HEK293 (cell line): ENCODE data around the gene CAMP.

Experiments
- CTCF ChIA-PET: fragments of 350-600 bp; formaldehyde crosslinking; extraction: SDS; loops from one replicate; lab custom pipeline; 2021; ENCODE audit warnings: antibody characterized with exemption; lab: Yijun Ruan, JAX
- POLR2A ChIA-PET: fragments of 300-600 bp; formaldehyde crosslinking; extraction: SDS; loops from one replicate; lab custom pipeline; 2020; ENCODE audit warnings: antibody characterized with exemption, inconsistent platforms; lab: Yijun Ruan, JAX
- H3K27ac ChIP-seq: fragments of 200-500 bp; sonication (Bioruptor generic); 2 replicates; pipeline ENCODE4 v1.5.1; 2014; ENCODE audit warnings: low read depth, low read length, control low read depth, inconsistent platforms; ENCODE audit errors: extremely low read depth
- H3K36me3 ChIP-seq, 2 experiments: fragments of 200-500 bp in 1 of 2; sonication (Bioruptor generic) in 1 of 2; 1 replicate in 1 of 2; 2 replicates in 1 of 2; pipeline ENCODE4 v1.5.1; 2014 to 2017; ENCODE audit warnings: inconsistent platforms in 2 of 2, low read length in 2 of 2; ENCODE audit not compliant: control insufficient read depth in 2 of 2, insufficient read depth in 1 of 2
- H3K4me1 ChIP-seq: fragments of 200-500 bp; sonication (Bioruptor generic); 2 replicates; pipeline ENCODE4 v1.5.1; 2014; ENCODE audit warnings: mild to moderate bottlenecking, low read length, inconsistent platforms; ENCODE audit not compliant: control insufficient read depth, insufficient read depth
- H3K4me3 ChIP-seq: 2 replicates; pipeline ENCODE4 v1.5.1; 2011; ENCODE audit warnings: low read depth, mild to moderate bottlenecking, control low read depth, low read length, moderate library complexity
- H3K9me3 ChIP-seq: fragments of 200-500 bp; sonication (Bioruptor generic); 2 replicates; pipeline ENCODE4 v1.5.1; 2014; ENCODE audit warnings: low read depth, low read length, inconsistent platforms; ENCODE audit not compliant: control insufficient read depth, insufficient read depth
- BCL11A ChIP-seq: fragments of 450-650 bp; formaldehyde crosslinking; IDR thresholded peaks from 2 replicates; pipeline ENCODE4 v1.5.1; 2016; ENCODE audit warnings: low read depth, missing biosample characterization, missing genetic modification characterization
- EGR2 ChIP-seq: fragments of 450-650 bp; formaldehyde crosslinking; IDR thresholded peaks from 2 replicates; pipeline ENCODE4 v1.5.1; 2016; ENCODE audit warnings: low read depth, missing biosample characterization, missing genetic modification characterization
- FEZF1 ChIP-seq: fragments of 450-650 bp; formaldehyde crosslinking; IDR thresholded peaks from 2 replicates; pipeline ENCODE4 v1.5.1; 2016; ENCODE audit warnings: missing biosample characterization, missing genetic modification characterization
- HOXA7 ChIP-seq: sonication (generic); formaldehyde crosslinking; IDR thresholded peaks from 2 replicates; pipeline ENCODE4 v1.8.1; 2022; ENCODE audit warnings: missing genetic modification reagents, borderline replicate concordance
- HOXC10 ChIP-seq: sonication (generic); formaldehyde crosslinking; IDR thresholded peaks from 2 replicates; pipeline ENCODE4 v1.8.1; 2023; ENCODE audit warnings: mild to moderate bottlenecking, missing genetic modification reagents
- MZF1 ChIP-seq: fragments of 450-650 bp; formaldehyde crosslinking; IDR thresholded peaks from 2 replicates; pipeline ENCODE4 v1.5.1; 2017; ENCODE audit warnings: missing biosample characterization, missing genetic modification characterization, borderline replicate concordance
- OVOL3 ChIP-seq: fragments of 450-650 bp; formaldehyde crosslinking; IDR thresholded peaks from 2 replicates; pipeline ENCODE4 v1.5.1; 2016; ENCODE audit warnings: missing biosample characterization, missing genetic modification characterization
- PRDM1 ChIP-seq: fragments of 450-650 bp; formaldehyde crosslinking; IDR thresholded peaks from 2 replicates; pipeline ENCODE4; 2016; ENCODE audit warnings: missing biosample characterization, missing genetic modification characterization
- RBAK ChIP-seq: fragments of 450-650 bp; formaldehyde crosslinking; IDR thresholded peaks from 2 replicates; pipeline ENCODE4 v1.5.1; 2016; ENCODE audit warnings: missing biosample characterization, missing genetic modification characterization
- REPIN1 ChIP-seq: fragments of 450-650 bp; formaldehyde crosslinking; IDR thresholded peaks from 2 replicates; pipeline ENCODE4 v1.5.1; 2017; ENCODE audit warnings: missing biosample characterization, missing genetic modification characterization, low read depth
- SCRT1 ChIP-seq: fragments of 450-650 bp; formaldehyde crosslinking; IDR thresholded peaks from 2 replicates; pipeline ENCODE4 v1.5.1; 2016; ENCODE audit warnings: missing biosample characterization, missing genetic modification characterization, borderline replicate concordance
- SP2 ChIP-seq: fragments of 450-650 bp; formaldehyde crosslinking; IDR thresholded peaks from 2 replicates; pipeline ENCODE4 v1.5.1; 2016; ENCODE audit warnings: missing biosample characterization, missing genetic modification characterization
- SP3 ChIP-seq: fragments of 450-650 bp; formaldehyde crosslinking; IDR thresholded peaks from 2 replicates; pipeline ENCODE4 v1.5.1; 2016; ENCODE audit warnings: missing biosample characterization, missing genetic modification characterization
- WT1 ChIP-seq: fragments of 450-650 bp; formaldehyde crosslinking; IDR thresholded peaks from 2 replicates; pipeline ENCODE4 v1.5.1; 2016; ENCODE audit warnings: missing biosample characterization, missing genetic modification characterization
- YY2 ChIP-seq: fragments of 450-650 bp; formaldehyde crosslinking; IDR thresholded peaks from 2 replicates; pipeline ENCODE4 v1.5.1; 2016; ENCODE audit warnings: missing biosample characterization, missing genetic modification characterization
- ZNF175 ChIP-seq: fragments of 450-650 bp; formaldehyde crosslinking; IDR thresholded peaks from 2 replicates; pipeline ENCODE4 v1.5.1; 2016; ENCODE audit warnings: missing biosample characterization, missing genetic modification characterization
- ZNF266 ChIP-seq: fragments of 450-650 bp; formaldehyde crosslinking; IDR thresholded peaks from 2 replicates; pipeline ENCODE4 v1.5.1; 2016; ENCODE audit warnings: missing biosample characterization, missing genetic modification characterization, low read depth
- ZNF324 ChIP-seq: fragments of 450-650 bp; formaldehyde crosslinking; IDR thresholded peaks from 2 replicates; pipeline ENCODE4 v1.5.1; 2016; ENCODE audit warnings: missing biosample characterization, missing genetic modification characterization
- ZNF335 ChIP-seq: fragments of 450-650 bp; formaldehyde crosslinking; conservative IDR thresholded peaks from 2 replicates; pipeline ENCODE4 v1.5.1; 2016; ENCODE audit warnings: missing biosample characterization, missing genetic modification characterization
- ZNF394 ChIP-seq: fragments of 450-650 bp; formaldehyde crosslinking; IDR thresholded peaks from 2 replicates; pipeline ENCODE4 v1.5.1; 2016; ENCODE audit warnings: missing biosample characterization, missing genetic modification characterization, mild to moderate bottlenecking, moderate library complexity, borderline replicate concordance
- ZNF473 ChIP-seq: fragments of 450-650 bp; formaldehyde crosslinking; IDR thresholded peaks from 2 replicates; pipeline ENCODE4 v1.5.1; 2017; ENCODE audit warnings: missing biosample characterization, missing genetic modification characterization
- ZNF513 ChIP-seq: fragments of 450-650 bp; IDR thresholded peaks from 2 replicates; pipeline ENCODE4 v1.5.1; 2018; ENCODE audit warnings: missing biosample characterization, missing genetic modification characterization
- ZNF585B ChIP-seq: fragments of 450-650 bp; formaldehyde crosslinking; IDR thresholded peaks from 2 replicates; pipeline ENCODE4 v1.5.1; 2016; ENCODE audit warnings: missing biosample characterization, missing genetic modification characterization
- ZNF610 ChIP-seq: fragments of 450-650 bp; formaldehyde crosslinking; IDR thresholded peaks from 2 replicates; pipeline ENCODE4 v1.5.1; 2016; ENCODE audit warnings: missing biosample characterization, missing genetic modification characterization, borderline replicate concordance
- ZNF624 ChIP-seq: fragments of 450-650 bp; formaldehyde crosslinking; IDR thresholded peaks from 2 replicates; pipeline ENCODE4 v1.5.1; 2017; ENCODE audit warnings: missing biosample characterization, missing genetic modification characterization
- ZNF791 ChIP-seq: fragments of 450-650 bp; formaldehyde crosslinking; IDR thresholded peaks from 2 replicates; pipeline ENCODE4 v1.5.1; 2016; ENCODE audit warnings: missing biosample characterization, missing genetic modification characterization
- ZNF792 ChIP-seq: fragments of 450-650 bp; formaldehyde crosslinking; IDR thresholded peaks from 2 replicates; pipeline ENCODE4 v1.5.1; 2016; ENCODE audit warnings: missing biosample characterization, missing genetic modification characterization
- ZNF830 ChIP-seq: fragments of 450-650 bp; IDR thresholded peaks from 2 replicates; pipeline ENCODE4 v1.5.0; 2018; ENCODE audit warnings: missing biosample characterization, missing genetic modification characterization, low read depth, mild to moderate bottlenecking, moderate library complexity
- ZNF837 ChIP-seq: fragments of 450-650 bp; formaldehyde crosslinking; IDR thresholded peaks from 2 replicates; pipeline ENCODE4 v1.5.1; 2016; ENCODE audit warnings: missing biosample characterization, missing genetic modification characterization
- ZNF843 ChIP-seq: fragments of 450-650 bp; formaldehyde crosslinking; IDR thresholded peaks from 2 replicates; pipeline ENCODE4 v1.5.1; 2016; ENCODE audit warnings: missing biosample characterization, missing genetic modification characterization
- ZSCAN18 ChIP-seq: fragments of 450-650 bp; formaldehyde crosslinking; IDR thresholded peaks from 2 replicates; pipeline ENCODE4 v1.5.1; 2016; ENCODE audit warnings: missing biosample characterization, missing genetic modification characterization
- TF ChIP-seq, protein P1 (sequence below): fragments of 450-650 bp; formaldehyde crosslinking; IDR thresholded peaks from 2 replicates; pipeline ENCODE4 v1.5.1; 2016; ENCODE audit warnings: missing biosample characterization, missing genetic modification characterization
- TF ChIP-seq, protein P2 (sequence below): fragments of 450-650 bp; formaldehyde crosslinking; IDR thresholded peaks from 2 replicates; pipeline ENCODE4 v1.5.1; 2016; ENCODE audit warnings: missing biosample characterization, missing genetic modification characterization

CAMP gene

DNA sequence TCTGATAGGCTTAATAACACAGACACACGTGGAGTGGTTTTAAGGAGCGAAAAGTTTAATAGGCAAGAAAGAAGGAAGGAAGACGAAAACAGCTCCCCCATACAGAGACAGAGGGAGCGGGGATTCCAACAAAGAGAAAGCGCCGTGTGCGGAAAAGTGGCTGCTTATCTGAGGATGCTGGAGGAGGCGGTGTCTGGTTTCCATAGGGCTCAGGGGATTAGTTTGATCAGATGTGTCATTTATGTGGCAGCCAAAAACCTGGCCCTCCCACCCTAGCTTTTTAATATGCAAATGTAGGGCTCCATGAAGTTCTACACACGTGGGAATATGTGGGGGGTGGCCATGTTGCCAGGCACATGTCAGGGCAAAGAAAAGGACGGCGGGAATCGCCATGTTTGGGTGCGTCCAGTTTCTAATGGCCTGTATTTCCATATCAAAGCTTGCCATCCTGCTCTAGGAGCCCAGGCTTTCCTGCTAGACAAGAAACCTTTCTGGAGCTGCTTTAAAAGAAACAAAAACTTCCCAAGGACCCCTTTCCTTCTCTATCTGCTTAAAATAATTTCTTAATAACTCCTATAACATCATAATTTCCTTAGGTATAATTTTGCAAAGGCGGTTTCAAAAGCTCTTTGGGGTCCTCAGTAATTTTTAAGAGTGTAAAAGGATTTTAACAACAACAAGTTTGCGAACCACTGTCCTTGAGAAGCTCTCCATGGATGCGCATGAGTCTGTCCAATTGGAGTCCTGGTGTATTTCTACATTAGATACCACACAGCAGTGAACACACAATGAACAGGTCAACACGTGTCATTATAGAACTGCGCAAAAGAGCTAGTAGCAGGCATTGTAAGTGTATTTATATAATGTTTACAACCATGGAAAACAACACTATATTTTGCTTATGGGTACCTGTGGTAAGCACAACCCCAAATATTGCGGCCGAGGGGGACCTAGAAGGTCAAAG is 17.0 kb downstream of the CAMP start:
- Histone ChIP-seq H3K36me3 (peaks cover 0 to 10% of the 10 kb centered on the region in 2 experiments; a peak in 2 of 3 replicates), H3K4me1 (no peaks in the 10 kb centered on the region), H3K27ac (peak overlapping the region; percentile 84; the same call in 1 of the 2 replicates), H3K9me3 (no peaks in the 10 kb centered on the region), H3K4me3 (peak overlapping the region; percentile 71)
- CTCF ChIA-PET: interaction anchor here (0.6 to 1.6 kb wide), 6 partner anchors 46 to 634 kb away, joined by 3 to 13 read pairs (median 4); no protein-coding TSS in a partner anchor
- POLR2A ChIA-PET: interaction anchor here (0.6 to 1.8 kb wide), 10 partner anchors 11 to 317 kb away, joined by 3 to 16 read pairs (median 4); partner anchors contain the start of genes ATRIP, CCDC51, CDC25A and PFKFB4
- TF ChIP-seq ZNF335 (peak; percentile 87), ZNF610 (tag by site-specific recombination) (no peak), ZNF791 (tag by site-specific recombination) (no peak), ZNF792 (tag by site-specific recombination) (no peak), ZNF837 (tag by site-specific recombination) (no peak), MZF1 (tag by site-specific recombination) (peak; percentile 99), ZNF843 (tag by site-specific recombination) (0 out of 2 replicates have a peak, but pooled peaks have one; percentile 21), REPIN1 (no peak), ZNF585B (tag by site-specific recombination) (no peak), SCRT1 (no peak), PRDM1 (tag by site-specific recombination) (0 out of 2 replicates have a peak, but pooled peaks have one; percentile 16), YY2 (tag by site-specific recombination) (no peak), ZNF175 (tag by site-specific recombination) (no peak), RBAK (no peak), ZNF324 (tag by site-specific recombination) (no peak), ZNF473 (tag by site-specific recombination) (no peak), ZNF394 (tag by site-specific recombination) (peak; percentile 28; the same call in 1 of the 2 replicates), BCL11A (tag by site-specific recombination) (no peak), OVOL3 (tag by site-specific recombination) (no peak), EGR2 (tag by site-specific recombination) (peak; percentile 20; the same call in 1 of the 2 replicates), HOXA7 (CRISPR knock-in tag) (no peak), ZNF830 (no peak), ZSCAN18 (no peak), HOXC10 (CRISPR knock-in tag) (no peak), FEZF1 (tag by site-specific recombination) (peak; percentile 95), ZNF624 (tag by site-specific recombination) (no peak), ZNF513 (no peak), WT1 (tag by site-specific recombination) (peak; percentile 25; the same call in 1 of the 2 replicates), ZNF266 (no peak), SP2 (no peak), SP3 (tag by site-specific recombination) (peak; percentile 30; the same call in 1 of the 2 replicates)
- TF ChIP-seq, protein P1, sequence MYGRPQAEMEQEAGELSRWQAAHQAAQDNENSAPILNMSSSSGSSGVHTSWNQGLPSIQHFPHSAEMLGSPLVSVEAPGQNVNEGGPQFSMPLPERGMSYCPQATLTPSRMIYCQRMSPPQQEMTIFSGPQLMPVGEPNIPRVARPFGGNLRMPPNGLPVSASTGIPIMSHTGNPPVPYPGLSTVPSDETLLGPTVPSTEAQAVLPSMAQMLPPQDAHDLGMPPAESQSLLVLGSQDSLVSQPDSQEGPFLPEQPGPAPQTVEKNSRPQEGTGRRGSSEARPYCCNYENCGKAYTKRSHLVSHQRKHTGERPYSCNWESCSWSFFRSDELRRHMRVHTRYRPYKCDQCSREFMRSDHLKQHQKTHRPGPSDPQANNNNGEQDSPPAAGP (tag by site-specific recombination): no peak
- TF ChIP-seq, protein P2, sequence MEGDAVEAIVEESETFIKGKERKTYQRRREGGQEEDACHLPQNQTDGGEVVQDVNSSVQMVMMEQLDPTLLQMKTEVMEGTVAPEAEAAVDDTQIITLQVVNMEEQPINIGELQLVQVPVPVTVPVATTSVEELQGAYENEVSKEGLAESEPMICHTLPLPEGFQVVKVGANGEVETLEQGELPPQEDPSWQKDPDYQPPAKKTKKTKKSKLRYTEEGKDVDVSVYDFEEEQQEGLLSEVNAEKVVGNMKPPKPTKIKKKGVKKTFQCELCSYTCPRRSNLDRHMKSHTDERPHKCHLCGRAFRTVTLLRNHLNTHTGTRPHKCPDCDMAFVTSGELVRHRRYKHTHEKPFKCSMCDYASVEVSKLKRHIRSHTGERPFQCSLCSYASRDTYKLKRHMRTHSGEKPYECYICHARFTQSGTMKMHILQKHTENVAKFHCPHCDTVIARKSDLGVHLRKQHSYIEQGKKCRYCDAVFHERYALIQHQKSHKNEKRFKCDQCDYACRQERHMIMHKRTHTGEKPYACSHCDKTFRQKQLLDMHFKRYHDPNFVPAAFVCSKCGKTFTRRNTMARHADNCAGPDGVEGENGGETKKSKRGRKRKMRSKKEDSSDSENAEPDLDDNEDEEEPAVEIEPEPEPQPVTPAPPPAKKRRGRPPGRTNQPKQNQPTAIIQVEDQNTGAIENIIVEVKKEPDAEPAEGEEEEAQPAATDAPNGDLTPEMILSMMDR (tag by site-specific recombination): no peak; the same call in 1 of the 2 replicates
